ENCODE measurements around the gene CPB2.

Gene CPB2

GRCh38 chr13:46149272-46150133 lies 44.7 kb upstream of the CPB2 start:
- Histone ChIP-seq H4K8ac (ENCODE audit: low read depth, low read length) (no peak overlapping the region), H3K79me1 (ENCODE audit: low read depth, low read length) (no peaks in the 10 kb centered on the region), H3K4me3 (ENCODE audit: low read length in 2 of 2) (no peak overlapping the region), H3K27me3 (ENCODE audit: control insufficient read depth in 3 of 3, insufficient read depth in 3 of 3, low read depth in 1 of 3, low read length in 3 of 3) (no peaks in the 10 kb centered on the region), H3K18ac (ENCODE audit: low read length) (no peak overlapping the region), H3K9me3 (replicated peaks in 1 of 2; ENCODE audit: control insufficient read depth in 2 of 2, insufficient read depth in 1 of 2, low read depth in 1 of 2, low read length in 2 of 2) (no peaks in the 10 kb centered on the region), H3K4ac (ENCODE audit: low read length) (no peak overlapping the region), H4K91ac (ENCODE audit: low read depth, low read length, poor library complexity) (no peak overlapping the region), H2BK120ac (ENCODE audit: low read depth, low read length) (no peak overlapping the region), H3K14ac (ENCODE audit: low read length) (no peak overlapping the region), H3K9ac (ENCODE audit: low read depth, low read length, poor library complexity) (no peak overlapping the region), H3K23ac (ENCODE audit: low read depth, low read length, poor library complexity) (no peak overlapping the region), H2AK5ac (ENCODE audit: low read depth, low read length) (no peak overlapping the region), H2BK15ac (ENCODE audit: low read length) (no peak overlapping the region), H3K4me1 (ENCODE audit: control insufficient read depth in 2 of 2, insufficient read depth in 1 of 2, low read depth in 1 of 2, low read length in 2 of 2) (no peaks in the 10 kb centered on the region), H3K36me3 (replicated peaks in 1 of 2; ENCODE audit: control insufficient read depth in 2 of 2, insufficient read depth in 2 of 2, low read length in 2 of 2) (no peaks in the 10 kb centered on the region), H3K27ac (replicated peaks; ENCODE audit: low read length) (no peak overlapping the region), H2AFZ (ENCODE audit: low read length) (no peak overlapping the region), H3K4me2 (ENCODE audit: insufficient read depth, low read length, poor library complexity, severe bottlenecking) (no peak overlapping the region), H2BK5ac (ENCODE audit: low read length) (no peak overlapping the region), H2BK12ac (ENCODE audit: low read length) (no peak overlapping the region)
- DNase-seq (ENCODE audit: low spot score), result no peak
- no CpG with 5 or more reads among the region's 7 CpGs for WGBS, 2 donors (ENCODE audit: extremely low coverage in 2 of 2, insufficient read length in 2 of 2, insufficient replicate concordance in 1 of 2)

DNA sequence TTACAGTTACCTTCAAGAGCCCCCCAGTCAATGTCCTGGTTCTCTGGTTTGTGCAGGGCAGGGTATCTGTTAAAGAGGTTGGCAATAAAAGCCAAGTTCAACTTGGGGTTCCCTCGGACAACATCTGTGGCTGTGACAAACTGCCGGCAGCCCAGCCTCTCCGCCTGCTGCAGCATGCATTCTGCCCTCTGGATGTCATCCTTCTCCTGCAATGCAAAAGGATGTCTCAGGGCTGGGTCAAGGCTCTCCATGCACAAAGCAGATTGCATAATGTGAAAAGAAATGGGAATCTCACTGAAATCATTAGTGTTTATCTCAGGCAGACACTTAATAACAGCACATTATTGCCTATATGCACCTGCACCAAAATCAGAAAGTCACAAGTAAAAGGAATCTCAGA lies 42.1 kb upstream of the CPB2 start:
- Histone ChIP-seq H3K4ac (ENCODE audit: low read length) (no peak overlapping the region), H3K14ac (ENCODE audit: low read length) (no peak overlapping the region), H3K36me3 (replicated peaks in 1 of 2; ENCODE audit: control insufficient read depth in 2 of 2, insufficient read depth in 2 of 2, low read length in 2 of 2) (no peaks in the 10 kb centered on the region), H3K9ac (ENCODE audit: low read depth, low read length, poor library complexity) (no peak overlapping the region), H4K91ac (ENCODE audit: low read depth, low read length, poor library complexity) (no peak overlapping the region), H3K27ac (replicated peaks; ENCODE audit: low read length) (no peak overlapping the region), H3K23ac (ENCODE audit: low read depth, low read length, poor library complexity) (no peak overlapping the region), H3K79me1 (ENCODE audit: low read depth, low read length) (no peaks in the 10 kb centered on the region), H2AFZ (ENCODE audit: low read length) (peak overlapping the region; percentile 41), H3K4me3 (ENCODE audit: low read length in 2 of 2) (no peak overlapping the region), H2BK15ac (ENCODE audit: low read length) (no peak overlapping the region), H2BK5ac (ENCODE audit: low read length) (no peak overlapping the region), H2BK12ac (ENCODE audit: low read length) (no peak overlapping the region), H2BK120ac (ENCODE audit: low read depth, low read length) (no peak overlapping the region), H3K9me3 (replicated peaks in 1 of 2; ENCODE audit: control insufficient read depth in 2 of 2, insufficient read depth in 1 of 2, low read depth in 1 of 2, low read length in 2 of 2) (no peaks in the 10 kb centered on the region), H4K8ac (ENCODE audit: low read depth, low read length) (no peak overlapping the region), H3K4me1 (ENCODE audit: control insufficient read depth in 2 of 2, insufficient read depth in 1 of 2, low read depth in 1 of 2, low read length in 2 of 2) (peaks cover 0 to 2% of the 10 kb centered on the region in 2 donors), H2AK5ac (ENCODE audit: low read depth, low read length) (no peak overlapping the region), H3K4me2 (ENCODE audit: insufficient read depth, low read length, poor library complexity, severe bottlenecking) (no peak overlapping the region), H3K27me3 (ENCODE audit: control insufficient read depth in 3 of 3, insufficient read depth in 3 of 3, low read depth in 1 of 3, low read length in 3 of 3) (no peaks in the 10 kb centered on the region), H3K18ac (ENCODE audit: low read length) (no peak overlapping the region)
- no peak for DNase-seq (ENCODE audit: low spot score)
- no CpG with 5 or more reads among the region's 3 CpGs for WGBS, 2 donors (ENCODE audit: extremely low coverage in 2 of 2, insufficient read length in 2 of 2, insufficient replicate concordance in 1 of 2)

DNA sequence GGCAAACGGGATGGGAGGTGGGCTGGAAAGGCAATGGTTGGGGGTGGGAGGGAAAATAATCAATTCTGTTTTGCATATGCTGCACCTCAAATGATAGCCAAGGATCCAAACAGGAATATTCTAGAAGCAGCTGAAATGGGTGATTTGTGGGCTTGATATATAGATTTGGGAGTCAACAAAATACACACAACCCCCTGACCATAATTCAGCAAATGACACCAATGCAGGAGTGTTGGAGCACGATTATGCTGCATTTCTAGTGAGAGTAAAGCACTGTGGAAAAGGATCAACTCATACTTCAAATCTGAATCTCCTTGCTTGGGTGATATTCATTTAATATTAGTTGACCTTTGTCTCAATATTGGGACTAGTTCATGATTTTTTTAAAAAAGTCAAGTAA lies 41.1 kb upstream of the CPB2 start:
- Histone ChIP-seq H3K23ac (ENCODE audit: low read depth, low read length, poor library complexity) (no peak overlapping the region), H2AK5ac (ENCODE audit: low read depth, low read length) (no peak overlapping the region), H3K36me3 (replicated peaks in 1 of 2; ENCODE audit: control insufficient read depth in 2 of 2, insufficient read depth in 2 of 2, low read length in 2 of 2) (no peaks in the 10 kb centered on the region), H2BK12ac (ENCODE audit: low read length) (no peak overlapping the region), H2BK15ac (ENCODE audit: low read length) (no peak overlapping the region), H2AFZ (ENCODE audit: low read length) (no peak overlapping the region), H4K91ac (ENCODE audit: low read depth, low read length, poor library complexity) (no peak overlapping the region), H3K4me3 (ENCODE audit: low read length in 2 of 2) (no peak overlapping the region), H2BK120ac (ENCODE audit: low read depth, low read length) (no peak overlapping the region), H3K9ac (ENCODE audit: low read depth, low read length, poor library complexity) (no peak overlapping the region), H3K79me1 (ENCODE audit: low read depth, low read length) (no peaks in the 10 kb centered on the region), H4K8ac (ENCODE audit: low read depth, low read length) (no peak overlapping the region), H3K27ac (replicated peaks; ENCODE audit: low read length) (no peak overlapping the region), H3K27me3 (ENCODE audit: control insufficient read depth in 3 of 3, insufficient read depth in 3 of 3, low read depth in 1 of 3, low read length in 3 of 3) (no peaks in the 10 kb centered on the region), H3K4me1 (ENCODE audit: control insufficient read depth in 2 of 2, insufficient read depth in 1 of 2, low read depth in 1 of 2, low read length in 2 of 2) (peaks cover 0 to 2% of the 10 kb centered on the region in 2 donors), H3K4me2 (ENCODE audit: insufficient read depth, low read length, poor library complexity, severe bottlenecking) (no peak overlapping the region), H3K14ac (ENCODE audit: low read length) (no peak overlapping the region), H3K9me3 (replicated peaks in 1 of 2; ENCODE audit: control insufficient read depth in 2 of 2, insufficient read depth in 1 of 2, low read depth in 1 of 2, low read length in 2 of 2) (no peaks in the 10 kb centered on the region), H3K4ac (ENCODE audit: low read length) (no peak overlapping the region), H2BK5ac (ENCODE audit: low read length) (no peak overlapping the region), H3K18ac (ENCODE audit: low read length) (no peak overlapping the region)
- no CpG with 5 or more reads among the region's 2 CpGs for WGBS, 2 donors (ENCODE audit: extremely low coverage in 2 of 2, insufficient read length in 2 of 2, insufficient replicate concordance in 1 of 2)
- no peak for DNase-seq (ENCODE audit: low spot score)

- no peaks in the 10 kb centered on the region for H3K79me1 ChIP-seq (ENCODE audit: low read depth, low read length)
- no peak overlapping the region for H3K9ac ChIP-seq (ENCODE audit: low read depth, low read length, poor library complexity)
- no peak overlapping the region for H4K91ac ChIP-seq (ENCODE audit: low read depth, low read length, poor library complexity)
- H2BK15ac ChIP-seq (ENCODE audit: low read length), result no peak overlapping the region
- no peak overlapping the region for H2BK120ac ChIP-seq (ENCODE audit: low read depth, low read length)
- H2BK5ac ChIP-seq (ENCODE audit: low read length), result no peak overlapping the region
- H3K4me2 ChIP-seq (ENCODE audit: insufficient read depth, low read length, poor library complexity, severe bottlenecking), result no peak overlapping the region
- no peak overlapping the region for H2AK5ac ChIP-seq (ENCODE audit: low read depth, low read length)
- peaks cover 0 to 2% of the 10 kb centered on the region in 2 donors for H3K4me1 ChIP-seq (ENCODE audit: control insufficient read depth in 2 of 2, insufficient read depth in 1 of 2, low read depth in 1 of 2, low read length in 2 of 2)
- H3K23ac ChIP-seq (ENCODE audit: low read depth, low read length, poor library complexity), result no peak overlapping the region
- no peak overlapping the region for H3K18ac ChIP-seq (ENCODE audit: low read length)
- H3K14ac ChIP-seq (ENCODE audit: low read length), result no peak overlapping the region
- no peak overlapping the region for H3K27ac ChIP-seq (replicated peaks; ENCODE audit: low read length)
- H3K4me3 ChIP-seq (ENCODE audit: low read length in 2 of 2), result no peak overlapping the region
- no peaks in the 10 kb centered on the region for H3K27me3 ChIP-seq (ENCODE audit: control insufficient read depth in 3 of 3, insufficient read depth in 3 of 3, low read depth in 1 of 3, low read length in 3 of 3)
- no peak overlapping the region for H2AFZ ChIP-seq (ENCODE audit: low read length)
- no peak overlapping the region for H2BK12ac ChIP-seq (ENCODE audit: low read length)
- no peaks in the 10 kb centered on the region for H3K9me3 ChIP-seq (replicated peaks in 1 of 2; ENCODE audit: control insufficient read depth in 2 of 2, insufficient read depth in 1 of 2, low read depth in 1 of 2, low read length in 2 of 2)
- H4K8ac ChIP-seq (ENCODE audit: low read depth, low read length), result no peak overlapping the region
- no CpG with 5 or more reads among the region's 4 CpGs for WGBS, 2 donors (ENCODE audit: extremely low coverage in 2 of 2, insufficient read length in 2 of 2, insufficient replicate concordance in 1 of 2)
- no peak overlapping the region for H3K4ac ChIP-seq (ENCODE audit: low read length)
- no peak for DNase-seq (ENCODE audit: low spot score)
- no peaks in the 10 kb centered on the region for H3K36me3 ChIP-seq (replicated peaks in 1 of 2; ENCODE audit: control insufficient read depth in 2 of 2, insufficient read depth in 2 of 2, low read length in 2 of 2)
These were observed 40.3 kb upstream of the CPB2 start for GRCh38 chr13:46145135-46145534.

Measured in neuronal stem cell (in vitro differentiated cells).